ENCODE results near the gene TNFRSF11A. TPM values are rescaled to one million over a fixed set of nuclear protein-coding genes. Genes with fewer than 3 reads are reported as not detected.

Gene TNFRSF11A
- total RNA-seq, 1 donor from 2014 or later: 1.6 TPM

- peaks cover 8% of the 10 kb centered on the region for H3K27me3 ChIP-seq (ENCODE audit: low read depth)
- TF ChIP-seq CTCF (IDR thresholded peaks at IDR 0.05; ENCODE audit: borderline replicate concordance): no peak
- intact Hi-C loops (cut with micrococcal nuclease): no loop called here
Observed at GRCh38 chr18:62386601-62387000, 61.5 kb downstream of the TNFRSF11A start.

GRCh38 chr18:62387257-62387656 is 62.1 kb downstream of the TNFRSF11A start:
- TF ChIP-seq CTCF (IDR thresholded peaks at IDR 0.05; ENCODE audit: borderline replicate concordance): no peak
- no peaks in the 10 kb centered on the region for H3K36me3 ChIP-seq
- peaks cover 5% of the 10 kb centered on the region for H3K4me1 ChIP-seq
- intact Hi-C loops (cut with micrococcal nuclease): no loop called here
- peaks cover 8% of the 10 kb centered on the region for H3K27me3 ChIP-seq (ENCODE audit: low read depth)
- H3K27ac ChIP-seq (replicated peaks): no peak overlapping the region
- peaks cover 4% of the 10 kb centered on the region for H3K9me3 ChIP-seq (replicated peaks)
- DNase-seq: no peak
- H3K4me3 ChIP-seq: no peak overlapping the region

More at GRCh38 chr18:62386601-62387000, 61.5 kb downstream of the TNFRSF11A start:
- Histone ChIP-seq H3K36me3 (no peaks in the 10 kb centered on the region), H3K4me3 (no peak overlapping the region), H3K4me1 (peaks cover 5% of the 10 kb centered on the region), H3K9me3 (replicated peaks) (peaks cover 4% of the 10 kb centered on the region), H3K27ac (replicated peaks) (no peak overlapping the region)
- no peak for DNase-seq

GRCh38 chr18:62388855-62389760 is 64.0 kb downstream of the TNFRSF11A start:
- H3K4me3 ChIP-seq: no peak overlapping the region

GRCh38 chr18:62389761-62390481 is 64.8 kb downstream of the TNFRSF11A start:
- TF ChIP-seq CTCF (IDR thresholded peaks at IDR 0.05; ENCODE audit: borderline replicate concordance): no peak
- intact Hi-C loops (cut with micrococcal nuclease): no loop called here

More at GRCh38 chr18:62388855-62389760, 64.0 kb downstream of the TNFRSF11A start:
- peaks cover 20% of the 10 kb centered on the region for H3K27me3 ChIP-seq (ENCODE audit: low read depth)
- peaks cover 5% of the 10 kb centered on the region for H3K4me1 ChIP-seq
- no peak for DNase-seq
- no peak overlapping the region for H3K27ac ChIP-seq (replicated peaks)
- intact Hi-C loops (cut with micrococcal nuclease): no loop called here
- H3K9me3 ChIP-seq (replicated peaks): peaks cover 4% of the 10 kb centered on the region
- TF ChIP-seq CTCF (IDR thresholded peaks at IDR 0.05; ENCODE audit: borderline replicate concordance): no peak
- no peaks in the 10 kb centered on the region for H3K36me3 ChIP-seq

GRCh38 chr18:62394006-62394763 is 69.1 kb downstream of the TNFRSF11A start:
- H3K27me3 ChIP-seq (ENCODE audit: low read depth): peaks cover 12% of the 10 kb centered on the region
- H3K9me3 ChIP-seq (replicated peaks): peaks cover 4% of the 10 kb centered on the region
- no peaks in the 10 kb centered on the region for H3K4me1 ChIP-seq
- no peak for TF ChIP-seq CTCF (IDR thresholded peaks at IDR 0.05; ENCODE audit: borderline replicate concordance)
- no peak overlapping the region for H3K27ac ChIP-seq (replicated peaks)
- intact Hi-C loops (cut with micrococcal nuclease): no loop called here
- H3K4me3 ChIP-seq: no peak overlapping the region
- no peak for DNase-seq
- no peaks in the 10 kb centered on the region for H3K36me3 ChIP-seq

More at GRCh38 chr18:62389761-62390481, 64.8 kb downstream of the TNFRSF11A start:
- Histone ChIP-seq H3K9me3 (replicated peaks) (peaks cover 4% of the 10 kb centered on the region), H3K27ac (replicated peaks) (no peak overlapping the region), H3K27me3 (ENCODE audit: low read depth) (peaks cover 14% of the 10 kb centered on the region), H3K4me1 (peaks cover under 1% of the 10 kb centered on the region), H3K4me3 (no peak overlapping the region), H3K36me3 (no peaks in the 10 kb centered on the region)
- no peak for DNase-seq

All from left ventricle myocardium inferior (tissue), 1 donor.